ENCODE data around the gene CALCB. TPM values are rescaled to one million over a fixed set of nuclear protein-coding genes. Genes with fewer than 3 reads are reported as not detected.

CALCB gene
- total and polyA plus RNA-seq, 2 of the 8 experiments (the other 6 are each of a cell fraction or from before 2014, with no cell fraction given): 3.7 to 4.2 TPM

- Histone ChIP-seq H3K56ac (replicated peaks; ENCODE audit: insufficient read length, low read depth, low read length) (no peak overlapping the region), H3K4me1 (replicated peaks in 1 of 4; ENCODE audit: control insufficient read depth in 3 of 4, insufficient read depth in 4 of 4, low read length in 3 of 4) (no peaks in the 10 kb centered on the region; a peak in 1 of 7 replicates), H3K14ac (ENCODE audit: insufficient read length) (no peak overlapping the region), H2BK20ac (ENCODE audit: low read length) (no peak overlapping the region), H2AFZ (ENCODE audit: low read length) (no peak overlapping the region), H4K8ac (ENCODE audit: extremely low read depth, insufficient read depth, low read length) (no peak overlapping the region), H3K79me1 (ENCODE audit: low read depth, low read length) (no peaks in the 10 kb centered on the region), H4K20me1 (replicated peaks in 1 of 2; ENCODE audit: control insufficient read depth in 1 of 2, insufficient read depth in 2 of 2, low read length in 2 of 2) (no peaks in the 10 kb centered on the region), H2BK120ac (replicated peaks; ENCODE audit: low read depth, low read length) (no peak overlapping the region), H3K4ac (replicated peaks; ENCODE audit: insufficient read length, low read depth, low read length) (no peak overlapping the region), H2BK15ac (ENCODE audit: low read length) (no peak overlapping the region), H3K23me2 (ENCODE audit: low read depth, low read length) (no peaks in the 10 kb centered on the region), H3K79me2 (ENCODE audit: control insufficient read depth in 1 of 2, insufficient read depth in 2 of 2, low read length in 2 of 2) (no peaks in the 10 kb centered on the region), H4K5ac (ENCODE audit: insufficient read length, low read depth, low read length) (no peak overlapping the region), H3K9me3 (ENCODE audit: insufficient read depth in 2 of 2, low read depth in 1 of 2, low read length in 1 of 2) (no peaks in the 10 kb centered on the region), H3K9ac (replicated peaks in 1 of 4; ENCODE audit: extremely low read depth in 1 of 4, low read depth in 3 of 4, low read length in 3 of 4) (no peak overlapping the region), H3K4me3 (ENCODE audit: extremely low read depth in 1 of 4, insufficient read depth in 2 of 4, low read depth in 3 of 4, low read length in 4 of 4) (no peak overlapping the region), H3K4me2 (ENCODE audit: insufficient read depth in 1 of 2, low read depth in 2 of 2, low read length in 2 of 2) (no peak overlapping the region), H2BK12ac (ENCODE audit: low read depth, low read length) (no peak overlapping the region), H3K36me3 (ENCODE audit: control insufficient read depth in 2 of 4, insufficient read depth in 4 of 4, low read length in 3 of 4) (no peaks in the 10 kb centered on the region), H4K91ac (replicated peaks; ENCODE audit: insufficient read length, low read length) (no peak overlapping the region), H3K18ac (ENCODE audit: extremely low read depth, low read length) (no peak overlapping the region), H3K27ac (ENCODE audit: low read depth, low read length) (no peak overlapping the region), H3K27me3 (replicated peaks in 1 of 4; ENCODE audit: control insufficient read depth in 3 of 4, extremely low read depth in 1 of 4, insufficient read depth in 3 of 4, low read length in 3 of 4) (no peaks in the 10 kb centered on the region; a peak in 1 of 7 replicates), H2BK5ac (ENCODE audit: low read depth, low read length) (no peak overlapping the region), H3K23ac (ENCODE audit: insufficient read length) (no peak overlapping the region), H2AK5ac (ENCODE audit: low read depth, low read length) (no peak overlapping the region)
- FAIRE-seq (no peak), DNase-seq (ENCODE audit: low read depth in 1 of 2, low spot score in 2 of 2) (no peak)
- WGBS, 2 experiments (ENCODE audit: extremely low coverage in 1 of 2, insufficient coverage in 1 of 2, insufficient read length in 1 of 2, insufficient replicate concordance in 2 of 2, low coverage in 1 of 2, low lambda C conversion rate in 2 of 2, missing lambda C conversion rate in 1 of 2): 97% methylated on average over 2 of the region's 2 CpGs; no CpG with 5 or more reads in 1 of the 2 experiments
- ChIA-PET CTCF (ENCODE audit: partially characterized antibody) (interaction anchor here (0.6 to 13.8 kb wide), 9 partner anchors 9 to 187 kb away, joined by 3 to 177 read pairs (median 4); no protein-coding TSS in a partner anchor), POLR2A (ENCODE audit: partially characterized antibody) (no interaction called here)
- TF ChIP-seq SP4 (IDR thresholded peaks at IDR 0.05; ENCODE audit: low read length) (no peak), FOSL1 (IDR thresholded peaks at IDR 0.05; ENCODE audit: insufficient read depth, low read depth, low read length) (no peak), GTF2F1 (IDR thresholded peaks at IDR 0.05; ENCODE audit: borderline replicate concordance, low read depth, low read length) (no peak), NRF1 (IDR thresholded peaks at IDR 0.05; ENCODE audit: low read depth, low read length) (no peak), CBX5 (IDR thresholded peaks at IDR 0.05; ENCODE audit: low read depth, low read length) (no peak), ATF2 (IDR thresholded peaks at IDR 0.05; ENCODE audit: low read length) (no peak), RNF2 (IDR thresholded peaks at IDR 0.05; ENCODE audit: borderline replicate concordance, low read depth, low read length, missing control alignments, poor library complexity, severe bottlenecking) (no peak), RAD21 (IDR thresholded peaks at IDR 0.05 in 1 of 2, conservative IDR thresholded peaks at IDR 0.05 in 1 of 2; ENCODE audit: low read depth in 2 of 2, low read length in 2 of 2) (no peak)
Observed at GRCh38 chr11:15095736-15096228, 22.4 kb downstream of the CALCB start.
